GM10266 (cell line): ENCODE results near the gene TEX29.

ENCODE experiments used
- DNase-seq: peaks from one replicate; pipeline ENCODE4 v3.0.0; 2012; ENCODE audit errors: extremely low spot score
- CTCF ChIP-seq: IDR thresholded peaks from 2 replicates; pipeline ENCODE4 v1.5.1; 2012; ENCODE audit warnings: mild to moderate bottlenecking, low read depth; ENCODE audit not compliant: control insufficient read depth, insufficient read depth; ENCODE audit errors: missing control alignments

Gene TEX29

GRCh38 chr13:111325941-111326620 lies 5.6 kb downstream of the TEX29 start:
- TF ChIP-seq CTCF, result no peak

GRCh38 chr13:111326621-111326965 lies 6.2 kb downstream of the TEX29 start:
- no peak for DNase-seq
- TF ChIP-seq CTCF, result no peak

More at GRCh38 chr13:111325941-111326620, 5.6 kb downstream of the TEX29 start:
- no peak for DNase-seq

- no peak for DNase-seq
- no peak for TF ChIP-seq CTCF
These were observed 6.7 kb downstream of the TEX29 start for GRCh38 chr13:111326981-111327642.

- no peak for TF ChIP-seq CTCF
- DNase-seq, result no peak
These were observed 7.5 kb downstream of the TEX29 start for GRCh38 chr13:111327730-111328573.

GRCh38 chr13:111328574-111329410 lies 8.3 kb downstream of the TEX29 start:
- no peak for TF ChIP-seq CTCF
- DNase-seq, result no peak

GRCh38 chr13:111329641-111330040 lies 9.2 kb downstream of the TEX29 start:
- no peak for TF ChIP-seq CTCF
- no peak for DNase-seq
